ENCODE measurements around the gene SLC1A1.

DNA sequence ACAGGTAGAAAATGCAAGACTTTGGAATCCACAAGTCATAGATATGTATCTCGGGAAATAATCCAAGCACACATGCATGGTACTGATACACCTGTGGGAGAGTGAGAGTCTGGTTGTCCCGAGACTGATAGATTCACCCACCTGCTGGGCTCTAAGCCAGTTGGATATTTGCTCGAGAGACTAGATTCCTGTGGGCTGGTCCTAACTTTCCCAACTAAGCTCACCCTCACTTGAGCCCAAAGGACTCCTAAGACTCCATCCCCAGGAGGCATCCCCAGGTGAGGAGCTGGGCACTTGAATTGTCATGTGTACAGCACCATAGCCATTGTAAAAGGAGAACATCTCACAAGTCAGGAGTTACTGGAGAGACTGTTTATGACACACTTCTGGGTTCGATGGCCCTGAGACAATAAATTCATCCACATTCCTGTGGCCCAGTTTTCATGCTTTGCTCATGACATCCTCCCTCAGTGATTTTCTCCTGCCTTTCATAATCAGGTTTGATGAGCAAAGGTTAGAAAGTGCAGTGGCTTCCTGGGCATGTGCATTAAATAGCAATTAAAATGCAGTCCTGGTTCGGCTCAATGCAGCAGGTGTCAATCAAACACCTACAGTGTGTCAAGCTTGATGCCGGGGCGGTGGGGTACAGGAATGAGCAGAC lies 18.1 kb downstream of the SLC1A1 start:
- no peak for TF ChIP-seq POLR2A (IDR thresholded peaks at IDR 0.05)
- TF ChIP-seq, protein P1, sequence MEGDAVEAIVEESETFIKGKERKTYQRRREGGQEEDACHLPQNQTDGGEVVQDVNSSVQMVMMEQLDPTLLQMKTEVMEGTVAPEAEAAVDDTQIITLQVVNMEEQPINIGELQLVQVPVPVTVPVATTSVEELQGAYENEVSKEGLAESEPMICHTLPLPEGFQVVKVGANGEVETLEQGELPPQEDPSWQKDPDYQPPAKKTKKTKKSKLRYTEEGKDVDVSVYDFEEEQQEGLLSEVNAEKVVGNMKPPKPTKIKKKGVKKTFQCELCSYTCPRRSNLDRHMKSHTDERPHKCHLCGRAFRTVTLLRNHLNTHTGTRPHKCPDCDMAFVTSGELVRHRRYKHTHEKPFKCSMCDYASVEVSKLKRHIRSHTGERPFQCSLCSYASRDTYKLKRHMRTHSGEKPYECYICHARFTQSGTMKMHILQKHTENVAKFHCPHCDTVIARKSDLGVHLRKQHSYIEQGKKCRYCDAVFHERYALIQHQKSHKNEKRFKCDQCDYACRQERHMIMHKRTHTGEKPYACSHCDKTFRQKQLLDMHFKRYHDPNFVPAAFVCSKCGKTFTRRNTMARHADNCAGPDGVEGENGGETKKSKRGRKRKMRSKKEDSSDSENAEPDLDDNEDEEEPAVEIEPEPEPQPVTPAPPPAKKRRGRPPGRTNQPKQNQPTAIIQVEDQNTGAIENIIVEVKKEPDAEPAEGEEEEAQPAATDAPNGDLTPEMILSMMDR (IDR thresholded peaks at IDR 0.05) = no peak
